ENCODE results near the gene HES1. TPM values are rescaled to one million over a fixed set of nuclear protein-coding genes. Genes with fewer than 3 reads are reported as not detected.

HES1 gene
- total and polyA plus RNA-seq, 10 of the 15 experiments (the other 5 are each of a cell fraction or from before 2014, with no cell fraction given): 0.46 to 5.3 (median 2.3) TPM

GRCh38 chr3:194181612-194182529, 45.9 kb downstream of the HES1 start (continued):
- no peak for TF ChIP-seq EZH2 (IDR thresholded peaks at IDR 0.05; ENCODE audit: borderline replicate concordance, control insufficient read depth, low read depth, low read length)
- TF ChIP-seq MYC (IDR thresholded peaks at IDR 0.05; ENCODE audit: insufficient read depth, insufficient read length, insufficient replicate concordance, low read length, severe bottlenecking): no peak
- no peak for TF ChIP-seq TBL1XR1 (IDR thresholded peaks at IDR 0.05; ENCODE audit: low read depth, low read length)
- no peak for TF ChIP-seq IKZF2 (IDR thresholded peaks at IDR 0.05)
- TF ChIP-seq NR2C1 (IDR thresholded peaks at IDR 0.05): no peak

- H3K4me1 ChIP-seq (ENCODE audit: control insufficient read depth, insufficient read depth, low read length): no peaks in the 10 kb centered on the region
- intact Hi-C loops (cut with micrococcal nuclease; ENCODE audit: unreplicated experiment) (loop anchor here (5.0 kb wide), 1 partner anchor 124 kb away; no protein-coding TSS in a partner anchor), in situ Hi-C loops (cut with MboI) (no loop called here)
- H3K4me2 ChIP-seq (ENCODE audit: control insufficient read depth, insufficient read depth): no peak overlapping the region
- no peak overlapping the region for H2AFZ ChIP-seq (ENCODE audit: control insufficient read depth, low read depth, low read length)
- H3K9ac ChIP-seq (ENCODE audit: control insufficient read depth, insufficient read depth, low read length): no peak overlapping the region
- ChIA-PET POLR2A (no interaction called here), CTCF (no interaction called here), RAD21 (ENCODE audit: unreplicated experiment) (no interaction called here), SMC1A (ENCODE audit: uncharacterized antibody, unreplicated experiment) (no interaction called here)
- 20% methylated on average over 4 of the region's 4 CpGs for WGBS (ENCODE audit: insufficient coverage, insufficient replicate concordance, low lambda C conversion rate, missing lambda C conversion rate)
- FAIRE-seq (no peak), DNase-seq (ENCODE audit: low read depth, low spot score) (no peak), ATAC-seq (no peak)
- H3K79me2 ChIP-seq (ENCODE audit: control insufficient read depth, insufficient read depth, low read length): no peaks in the 10 kb centered on the region
- no peaks in the 10 kb centered on the region; a peak in 1 of 4 replicates for H3K27me3 ChIP-seq (replicated peaks in 1 of 2; ENCODE audit: control insufficient read depth in 2 of 2, insufficient read depth in 2 of 2, low read length in 1 of 2)
- H3K36me3 ChIP-seq (ENCODE audit: control insufficient read depth in 2 of 2, insufficient read depth in 2 of 2, low read length in 1 of 2): no peaks in the 10 kb centered on the region
- no peak overlapping the region for H3K27ac ChIP-seq (ENCODE audit: control insufficient read depth, insufficient read depth)
- H3K4me3 ChIP-seq: no peak overlapping the region
- BruUV-seq (replicated peaks): no TSS peak
- no peaks in the 10 kb centered on the region for H4K20me1 ChIP-seq (ENCODE audit: control insufficient read depth, insufficient read depth)
- no peaks in the 10 kb centered on the region for H3K9me3 ChIP-seq (replicated peaks; ENCODE audit: control insufficient read depth, insufficient read depth, low read length)
- TF ChIP-seq ZNF217 (IDR thresholded peaks at IDR 0.05): no peak
- TF ChIP-seq KDM1A (IDR thresholded peaks at IDR 0.05; ENCODE audit: borderline replicate concordance): no peak
- no peak for TF ChIP-seq YBX1 (IDR thresholded peaks at IDR 0.05)
Observed at GRCh38 chr3:194183271-194183670, 47.3 kb downstream of the HES1 start.

Measured in GM12878 (cell line).